SK-N-SH (cell line): ENCODE measurements around the gene VPS52. TPM values are rescaled to one million over a fixed set of nuclear protein-coding genes. Genes with fewer than 3 reads are reported as not detected.

ENCODE experiments used
- CTCF ChIA-PET: fragments of 300-600, 350-600 bp; formaldehyde crosslinking; extraction: SDS; loops from one replicate; lab custom pipeline; 2021; lab: Yijun Ruan, JAX
- POLR2A ChIA-PET: fragments of 350-600 bp; sonication (Branson Sonifier 250); formaldehyde crosslinking; extraction: SDS; loops from one replicate; lab custom pipeline; 2020; ENCODE audit warnings: antibody characterized with exemption, inconsistent platforms; lab: Yijun Ruan, JAX
- DNase-seq: peaks from one replicate; pipeline ENCODE4 v3.0.0; 2012
- H2AFZ ChIP-seq: fragments of 200-600 bp; sonication (generic); 2 replicates; pipeline ENCODE4 v1.8.1; 2016; ENCODE audit warnings: antibody characterized with exemption, mild to moderate bottlenecking, low read depth
- H3F3A ChIP-seq: fragments of 200-600 bp; sonication (generic); replicated peaks from 2 replicates; pipeline ENCODE3; 2016; ENCODE audit warnings: antibody characterized with exemption, mild to moderate bottlenecking; ENCODE audit not compliant: insufficient read depth
- H3K27ac ChIP-seq, 2 experiments: fragments of 200-500 bp in 1 of 2; fragments of 200-600 bp in 1 of 2; sonication (Bioruptor generic) in 1 of 2; sonication (generic), shearing (Covaris generic) in 1 of 2; 2 replicates each; pipeline versions ENCODE4 v1.5.1 to v1.6.1; 2014 to 2016; ENCODE audit warnings: low read depth in 2 of 2, inconsistent platforms in 1 of 2, low read length in 1 of 2, mild to moderate bottlenecking in 1 of 2, mixed read lengths in 1 of 2
- H3K27me3 ChIP-seq: fragments of 200-600 bp; sonication (generic), shearing (Covaris generic); 2 replicates; pipeline ENCODE4 v1.6.1; 2016; ENCODE audit warnings: mixed run types; ENCODE audit not compliant: insufficient read depth
- H3K36me3 ChIP-seq, 2 experiments: fragments of 200-500 bp in 1 of 2; fragments of 200-600 bp in 1 of 2; sonication (Bioruptor generic) in 1 of 2; sonication (generic) in 1 of 2; replicated peaks in 1 of 2; 2 replicates each; pipeline versions ENCODE3 to v1.5.1; 2014 to 2016; ENCODE audit warnings: low read length in 1 of 2, mild to moderate bottlenecking in 1 of 2; ENCODE audit not compliant: insufficient read depth in 2 of 2, control insufficient read depth in 1 of 2
- H3K4me1 ChIP-seq, 2 experiments: fragments of 200-500 bp in 1 of 2; fragments of 200-600 bp in 1 of 2; sonication (Bioruptor generic) in 1 of 2; sonication (generic), shearing (Covaris generic) in 1 of 2; 2 replicates each; pipeline versions ENCODE4 v1.5.1 to v1.6.1; 2014 to 2016; ENCODE audit warnings: low read depth in 1 of 2, low read length in 1 of 2, mixed run types in 1 of 2; ENCODE audit not compliant: insufficient read depth in 2 of 2, control insufficient read depth in 1 of 2
- H3K4me2 ChIP-seq: fragments of 200-600 bp; sonication (generic), shearing (Covaris generic); 2 replicates; pipeline ENCODE4 v1.6.1; 2017; ENCODE audit warnings: mixed run types
- H3K4me3 ChIP-seq, 2 experiments: fragments of 200-500 bp in 1 of 2; fragments of 200-600 bp in 1 of 2; sonication (Bioruptor generic) in 1 of 2; sonication (generic), shearing (Covaris generic) in 1 of 2; 2 replicates each; pipeline versions ENCODE4 v1.5.1 to v1.8.1; 2014 to 2016; ENCODE audit warnings: low read depth in 2 of 2, inconsistent platforms in 1 of 2, low read length in 1 of 2, mild to moderate bottlenecking in 1 of 2, mixed read lengths in 1 of 2, moderate library complexity in 1 of 2
- H3K79me2 ChIP-seq: fragments of 200-600 bp; sonication (generic); 2 replicates; pipeline ENCODE4 v1.8.1; 2017; ENCODE audit warnings: mild to moderate bottlenecking; ENCODE audit not compliant: insufficient read depth
- H3K9ac ChIP-seq: fragments of 200-600 bp; sonication (generic); 2 replicates; pipeline ENCODE4 v1.6.1; 2017; ENCODE audit warnings: mixed run types
- H3K9me2 ChIP-seq: fragments of 200-600 bp; sonication (generic); 2 replicates; pipeline ENCODE4 v1.6.1; 2017; ENCODE audit warnings: mixed run types
- H3K9me3 ChIP-seq: fragments of 200-600 bp; sonication (generic); 2 replicates; pipeline ENCODE4 v1.6.1; 2017; ENCODE audit warnings: mixed run types, mild to moderate bottlenecking, moderate library complexity
- H4K20me1 ChIP-seq: fragments of 200-600 bp; sonication (generic); 2 replicates; pipeline ENCODE4 v1.6.1; 2017; ENCODE audit warnings: mild to moderate bottlenecking, mixed run types; ENCODE audit not compliant: insufficient read depth
- EP300 ChIP-seq, 2 experiments: IDR thresholded peaks; 2 replicates each; pipeline versions ENCODE4 v1.4.0 to v1.6.1; 2012; ENCODE audit warnings: borderline replicate concordance in 1 of 2, low read depth in 1 of 2, low read length in 1 of 2
- EZH2phosphoT487 ChIP-seq: fragments of 200-600 bp; sonication (generic); IDR thresholded peaks from 2 replicates; pipeline ENCODE4 v1.6.1; 2017; ENCODE audit warnings: low read depth, mixed run types, mild to moderate bottlenecking, antibody characterized with exemption, moderate library complexity, borderline replicate concordance
- FOXM1 ChIP-seq: IDR thresholded peaks from 2 replicates; pipeline ENCODE4 v1.4.0; 2012; ENCODE audit warnings: low read depth, mild to moderate bottlenecking
- GATA2 ChIP-seq: sonication (generic); formaldehyde crosslinking; IDR thresholded peaks from 2 replicates; pipeline ENCODE4 v1.5.0; 2020; ENCODE audit warnings: mild to moderate bottlenecking, missing genetic modification reagents
- MXI1 ChIP-seq: IDR thresholded peaks from 2 replicates; pipeline ENCODE4 v1.6.1; 2012; ENCODE audit warnings: mild to moderate bottlenecking, low read depth, low read length, improper control_type of control experiment
- TAF1 ChIP-seq: IDR thresholded peaks from 2 replicates; pipeline ENCODE4 v1.6.1; 2012; ENCODE audit warnings: low read depth, mild to moderate bottlenecking, low read length, moderate library complexity, borderline replicate concordance
- TCF12 ChIP-seq: IDR thresholded peaks from 2 replicates; pipeline ENCODE4 v1.4.0; 2012
- TEAD4 ChIP-seq: IDR thresholded peaks from 2 replicates; pipeline ENCODE4 v1.4.0; 2012; ENCODE audit warnings: mild to moderate bottlenecking, borderline replicate concordance; ENCODE audit not compliant: insufficient read depth
- YY1 ChIP-seq: IDR thresholded peaks from 2 replicates; pipeline ENCODE4 v1.4.0; 2012; ENCODE audit warnings: low read depth, mild to moderate bottlenecking
- WGBS: methylation state at CpG from one replicate; pipeline ENCODE4 v1.1.6; 2017; ENCODE audit warnings: low lambda C conversion rate; 5-methylcytosine and 5-hydroxymethylcytosine counted together
- polyA plus RNA-seq, 3 experiments: library from polyadenylated mRNA; depleted of rRNA; stranded (reverse); fragments of >200 nt; gene quantifications; 2 replicates each; pipeline ENCODE4 v1.2.3, GENCODE V29; 2012
- TF ChIP-seq, protein P1 (sequence below): IDR thresholded peaks from 2 replicates; pipeline ENCODE4 v1.4.0; 2012; ENCODE audit warnings: low read depth, borderline replicate concordance

Gene VPS52
- polyA plus RNA-seq, 1 of the 3 experiments (the other 2 are of a cell fraction), result 74.0 TPM

DNA sequence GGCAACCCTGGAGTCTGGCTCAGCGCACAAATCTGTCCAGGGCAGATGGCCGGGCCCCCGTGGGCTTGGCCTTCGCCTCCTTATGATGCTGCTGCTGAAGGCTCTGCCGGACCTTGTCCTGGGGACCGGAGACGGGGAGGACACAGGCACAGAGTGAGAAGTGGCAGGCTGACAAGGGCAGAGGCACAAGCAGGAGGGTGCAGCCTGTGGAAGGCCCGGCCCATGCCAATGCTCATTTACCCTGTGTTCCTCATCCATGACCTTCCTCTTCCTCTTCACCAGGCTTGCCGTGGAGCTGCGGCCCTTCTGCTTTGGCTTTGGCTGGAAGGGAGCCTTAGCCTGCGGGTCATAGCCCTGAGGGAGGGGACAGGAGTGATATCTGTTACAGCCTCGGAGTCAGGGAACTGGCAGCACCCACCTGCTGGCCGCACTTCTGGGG is 7.6 kb upstream of the VPS52 start:
- no peaks in the 10 kb centered on the region for H3K9me3 ChIP-seq
- H2AFZ ChIP-seq, result no peak overlapping the region
- ChIA-PET CTCF (interaction anchor here (0.9 to 4.9 kb wide), 6 partner anchors 11 to 128 kb away, joined by 3 to 49 read pairs (median 16); partner anchors contain the start of genes PFDN6, RGL2 and WDR46), POLR2A (interaction anchor here (1.3 to 2.6 kb wide), 2 partner anchors 10 to 33 kb away, joined by 4 to 58 read pairs; partner anchors contain the start of genes PFDN6 and WDR46)
- DNase-seq, result no peak
- H3K9me2 ChIP-seq, result no peaks in the 10 kb centered on the region
- H3K4me1 ChIP-seq, result peaks cover 21 to 28% of the 10 kb centered on the region in 2 experiments; a peak in 3 of 4 replicates
- peaks cover 61% of the 10 kb centered on the region for H3F3A ChIP-seq
- TF ChIP-seq TAF1 (no peak), GATA2 (CRISPR knock-in tag) (no peak), MXI1 (no peak), TCF12 (no peak), EP300 (IDR thresholded peaks at IDR 0.05; ENCODE audit: borderline replicate concordance in 1 of 2, low read depth in 1 of 2, low read length in 1 of 2) (no peak)
- TF ChIP-seq, protein P1, sequence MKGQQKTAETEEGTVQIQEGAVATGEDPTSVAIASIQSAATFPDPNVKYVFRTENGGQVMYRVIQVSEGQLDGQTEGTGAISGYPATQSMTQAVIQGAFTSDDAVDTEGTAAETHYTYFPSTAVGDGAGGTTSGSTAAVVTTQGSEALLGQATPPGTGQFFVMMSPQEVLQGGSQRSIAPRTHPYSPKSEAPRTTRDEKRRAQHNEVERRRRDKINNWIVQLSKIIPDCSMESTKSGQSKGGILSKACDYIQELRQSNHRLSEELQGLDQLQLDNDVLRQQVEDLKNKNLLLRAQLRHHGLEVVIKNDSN, result no peak
- no peak overlapping the region for H3K4me3 ChIP-seq
- peaks cover 27 to 58% of the 10 kb centered on the region in 2 experiments for H3K36me3 ChIP-seq
- H3K27ac ChIP-seq, result 0 out of 4 replicates have a peak overlapping the region, but pooled peaks of 1 of the 2 experiments have one; percentile 2
- no peak overlapping the region for H3K4me2 ChIP-seq
- no peak overlapping the region for H3K9ac ChIP-seq
- H3K79me2 ChIP-seq, result peaks cover 24% of the 10 kb centered on the region
- H3K27me3 ChIP-seq, result no peaks in the 10 kb centered on the region
- peaks cover 27% of the 10 kb centered on the region for H4K20me1 ChIP-seq
- 20% methylated on average over 1 of the region's 13 CpGs for WGBS

DNA sequence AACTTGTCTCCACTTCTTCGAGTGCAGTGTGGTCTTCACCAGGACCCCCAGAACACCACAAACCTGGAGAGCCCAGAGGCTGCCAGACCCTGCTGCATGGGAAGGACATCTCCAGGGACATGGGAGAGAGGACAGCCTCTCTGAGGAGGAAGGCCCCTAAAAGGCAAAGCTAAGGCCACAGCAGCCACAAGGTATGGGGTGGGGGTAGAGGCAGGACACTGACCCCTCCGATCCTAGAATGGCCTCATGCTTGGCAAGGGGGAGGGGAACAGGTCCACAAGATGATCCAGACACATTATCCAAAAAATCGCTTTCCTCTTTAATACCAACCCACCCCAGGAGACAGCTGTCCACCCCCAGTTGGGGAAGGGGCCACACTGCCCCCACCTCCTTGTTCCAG is 7.1 kb upstream of the VPS52 start:
- Histone ChIP-seq H3K9ac (no peak overlapping the region), H2AFZ (no peak overlapping the region), H3K27me3 (no peaks in the 10 kb centered on the region), H3K9me2 (no peaks in the 10 kb centered on the region), H3K4me1 (peaks cover 25 to 33% of the 10 kb centered on the region in 2 experiments; a peak in 3 of 4 replicates), H3K36me3 (peaks cover 32 to 59% of the 10 kb centered on the region in 2 experiments), H3K9me3 (no peaks in the 10 kb centered on the region), H3F3A (peaks cover 65% of the 10 kb centered on the region)
- DNase-seq, result no peak
- CTCF ChIA-PET, result interaction anchor here (1.2 to 4.9 kb wide), 6 partner anchors 11 to 128 kb away, joined by 3 to 49 read pairs (median 16); partner anchors contain the start of genes PFDN6, RGL2 and WDR46
- WGBS, result 87% methylated on average over 3 of the region's 3 CpGs
- TF ChIP-seq TEAD4 (no peak), FOXM1 (no peak), EZH2phosphoT487 (no peak), YY1 (no peak)
- TF ChIP-seq, all 33 proteins: peak for 0
- Histone ChIP-seq H3K27ac (0 out of 4 replicates have a peak overlapping the region, but pooled peaks of 1 of the 2 experiments have one; percentile 4), H3K4me2 (no peak overlapping the region), H4K20me1 (peaks cover 31% of the 10 kb centered on the region), H3K79me2 (peaks cover 28% of the 10 kb centered on the region), H3K4me3 (no peak overlapping the region)
- POLR2A ChIA-PET, result interaction anchor here (1.3 to 2.6 kb wide), 5 partner anchors 11 to 39 kb away, joined by 4 to 58 read pairs (median 8); partner anchors contain the start of genes PFDN6, WDR46 and ZBTB22
